DOHH2 (cell line): Measurements from ENCODE around the gene TAF5.
"Not testable (repeated sequence)": the region's sequence is repeated elsewhere in the genome, so short reads cannot be mapped to it uniquely, and the experiment has no call there.

ENCODE experiments used
- H3F3A ChIP-seq: fragments of 200-600 bp; sonication (generic), shearing (Covaris generic); 2 replicates; pipeline ENCODE4 v1.6.0; 2016; ENCODE audit warnings: antibody characterized with exemption, mild to moderate bottlenecking; ENCODE audit not compliant: control insufficient read depth, insufficient read depth
- H3K27ac ChIP-seq: fragments of 200-600 bp; sonication (generic); 2 replicates; pipeline ENCODE4 v1.5.1; 2014; ENCODE audit warnings: low read depth, mild to moderate bottlenecking, low read length, moderate library complexity
- H3K27me3 ChIP-seq: fragments of 200-600 bp; sonication (generic); 2 replicates; pipeline ENCODE4 v1.6.1; 2014; ENCODE audit warnings: mild to moderate bottlenecking, low read length, mixed read lengths; ENCODE audit not compliant: control insufficient read depth
- H3K36me3 ChIP-seq: fragments of 200-600 bp; sonication (generic); 2 replicates; pipeline ENCODE4 v1.6.1; 2014; ENCODE audit warnings: mild to moderate bottlenecking, low read length, moderate library complexity, mixed read lengths; ENCODE audit not compliant: control insufficient read depth
- H3K4me1 ChIP-seq: fragments of 200-600 bp; sonication (generic); 2 replicates; pipeline ENCODE4 v1.6.1; 2014; ENCODE audit warnings: mild to moderate bottlenecking, low read length, mixed read lengths; ENCODE audit not compliant: control insufficient read depth
- H3K4me2 ChIP-seq: fragments of 200-600 bp; sonication (generic); 2 replicates; pipeline ENCODE4 v1.6.0; 2014; ENCODE audit warnings: mild to moderate bottlenecking, low read length, moderate library complexity
- H3K4me3 ChIP-seq: fragments of 200-600 bp; sonication (generic); 2 replicates; pipeline ENCODE4 v1.5.1; 2014; ENCODE audit warnings: mild to moderate bottlenecking, low read length, mixed read lengths
- H3K79me2 ChIP-seq: fragments of 200-600 bp; sonication (generic); 2 replicates; pipeline ENCODE4 v1.6.1; 2014; ENCODE audit warnings: mild to moderate bottlenecking, low read length, mixed read lengths; ENCODE audit not compliant: control insufficient read depth
- H3K9me2 ChIP-seq: fragments of 200-600 bp; sonication (generic); replicated peaks from 2 replicates; pipeline ENCODE4 v1.6.1; 2014; ENCODE audit warnings: mild to moderate bottlenecking, low read length, mixed read lengths; ENCODE audit not compliant: control insufficient read depth
- H3K9me3 ChIP-seq: fragments of 200-600 bp; sonication (generic); 2 replicates; pipeline ENCODE4 v1.6.1; 2014; ENCODE audit warnings: antibody characterized with exemption, low read length, mixed read lengths; ENCODE audit not compliant: control insufficient read depth, insufficient read depth
- H4K20me1 ChIP-seq: fragments of 200-600 bp; sonication (generic); 2 replicates; pipeline ENCODE4 v1.6.0; 2014; ENCODE audit warnings: low read depth, mild to moderate bottlenecking, antibody characterized with exemption, low read length, moderate library complexity; ENCODE audit not compliant: control insufficient read depth, insufficient read depth
- CTCF ChIP-seq: fragments of 200-600 bp; sonication (generic); IDR thresholded peaks from one replicate; pipeline ENCODE4 v1.5.1; 2014; ENCODE audit warnings: antibody characterized with exemption, mild to moderate bottlenecking, low read depth, low read length; ENCODE audit not compliant: poor library complexity, severe bottlenecking
- EZH2phosphoT487 ChIP-seq: fragments of 200-600 bp; sonication (generic); IDR thresholded peaks from 2 replicates; pipeline ENCODE4 v1.6.1; 2017; ENCODE audit warnings: borderline replicate concordance, mild to moderate bottlenecking, antibody characterized with exemption, low read length, moderate library complexity, mixed read lengths

Gene TAF5

GRCh38 chr10:103413564-103413963 lies 45.8 kb downstream of the TAF5 start:
- H3K79me2 ChIP-seq, result no peaks in the 10 kb centered on the region; the same call in 1 of the 2 replicates

GRCh38 chr10:103415581-103415980 lies 47.8 kb downstream of the TAF5 start:
- no peak overlapping the region for H3K4me3 ChIP-seq
- H3K9me3 ChIP-seq, result no peaks in the 10 kb centered on the region
- no peaks in the 10 kb centered on the region for H3K9me2 ChIP-seq
- no peaks in the 10 kb centered on the region; the same call in 1 of the 2 replicates for H3K79me2 ChIP-seq
- no peak for TF ChIP-seq EZH2phosphoT487
- no peak for TF ChIP-seq CTCF
- H3K4me2 ChIP-seq, result no peak overlapping the region
- H3K27ac ChIP-seq, result no peak overlapping the region
- H3K36me3 ChIP-seq, result peaks cover 93% of the 10 kb centered on the region
- no peaks in the 10 kb centered on the region for H3K27me3 ChIP-seq
- no peaks in the 10 kb centered on the region for H3K4me1 ChIP-seq
- H3F3A ChIP-seq, result no peaks in the 10 kb centered on the region
- no peaks in the 10 kb centered on the region for H4K20me1 ChIP-seq

More at GRCh38 chr10:103413564-103413963, 45.8 kb downstream of the TAF5 start:
- Histone ChIP-seq H3K4me3 (no peak overlapping the region), H3K4me2 (no peak overlapping the region), H3K9me3 (no peaks in the 10 kb centered on the region), H3K4me1 (no peaks in the 10 kb centered on the region), H3K27ac (no peak overlapping the region), H4K20me1 (no peaks in the 10 kb centered on the region), H3K9me2 (no peaks in the 10 kb centered on the region), H3F3A (no peaks in the 10 kb centered on the region), H3K36me3 (peaks cover 93% of the 10 kb centered on the region), H3K27me3 (no peaks in the 10 kb centered on the region)
- TF ChIP-seq EZH2phosphoT487, result no peak
- TF ChIP-seq CTCF, result no peak

GRCh38 chr10:103416436-103417147 lies 48.8 kb downstream of the TAF5 start:
- H3K9me3 ChIP-seq, result no peaks in the 10 kb centered on the region
- no peaks in the 10 kb centered on the region; the same call in 1 of the 2 replicates for H3K79me2 ChIP-seq
- H3F3A ChIP-seq, result no peaks in the 10 kb centered on the region
- no peak overlapping the region for H3K4me3 ChIP-seq
- H3K27me3 ChIP-seq, result no peaks in the 10 kb centered on the region
- peak; percentile 72 for TF ChIP-seq CTCF
- TF ChIP-seq EZH2phosphoT487, result no peak
- H3K36me3 ChIP-seq, result peaks cover 95% of the 10 kb centered on the region
- no peaks in the 10 kb centered on the region for H4K20me1 ChIP-seq
- no peaks in the 10 kb centered on the region for H3K4me1 ChIP-seq
- H3K4me2 ChIP-seq, result no peak overlapping the region
- H3K9me2 ChIP-seq, result no peaks in the 10 kb centered on the region
- no peak overlapping the region for H3K27ac ChIP-seq

GRCh38 chr10:103417148-103417469 lies 49.3 kb downstream of the TAF5 start:
- H3K4me2 ChIP-seq, H3K4me3 ChIP-seq, H3K79me2 ChIP-seq, H3F3A ChIP-seq, H3K27ac ChIP-seq, H3K9me3 ChIP-seq, H3K9me2 ChIP-seq, H3K27me3 ChIP-seq, H3K4me1 ChIP-seq, H4K20me1 ChIP-seq: not testable (repeated sequence)
- peaks cover 93% of the 10 kb centered on the region for H3K36me3 ChIP-seq
